ENCODE results near the gene KRTAP4-9. TPM values are rescaled to one million over a fixed set of nuclear protein-coding genes. Genes with fewer than 3 reads are reported as not detected.
"Not testable (repeated sequence)": the region's sequence is repeated elsewhere in the genome, so short reads cannot be mapped to it uniquely, and the experiment has no call there.

The KRTAP4-9 gene
- total RNA-seq, 1 experiment from 2014 or later = 1.0 TPM

DNA sequence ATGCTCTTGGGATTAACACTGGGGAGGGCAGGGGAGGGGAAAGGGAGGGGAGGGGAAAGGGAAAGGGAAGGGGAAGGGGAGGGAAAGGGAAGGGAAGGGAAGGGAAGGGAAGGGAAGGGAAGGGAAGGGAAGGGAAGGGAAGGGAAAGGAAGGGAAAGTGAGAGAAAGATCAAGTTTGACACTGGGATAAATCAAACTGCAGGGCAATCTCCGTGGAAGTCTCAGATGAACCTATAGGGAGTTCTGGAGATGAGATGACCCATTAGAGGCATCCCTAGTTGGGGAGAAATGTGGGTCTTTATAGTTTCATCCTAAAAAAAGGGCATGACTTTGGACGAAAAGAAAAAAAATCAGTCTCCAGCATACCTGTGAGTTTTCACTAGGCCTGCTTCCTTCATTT, 16.6 kb downstream of the KRTAP4-9 start:
- TF ChIP-seq EZH2 (IDR thresholded peaks at IDR 0.05; ENCODE audit: borderline replicate concordance, low read depth, low read length, poor library complexity, severe bottlenecking) = no peak
- TF ChIP-seq, protein P1, sequence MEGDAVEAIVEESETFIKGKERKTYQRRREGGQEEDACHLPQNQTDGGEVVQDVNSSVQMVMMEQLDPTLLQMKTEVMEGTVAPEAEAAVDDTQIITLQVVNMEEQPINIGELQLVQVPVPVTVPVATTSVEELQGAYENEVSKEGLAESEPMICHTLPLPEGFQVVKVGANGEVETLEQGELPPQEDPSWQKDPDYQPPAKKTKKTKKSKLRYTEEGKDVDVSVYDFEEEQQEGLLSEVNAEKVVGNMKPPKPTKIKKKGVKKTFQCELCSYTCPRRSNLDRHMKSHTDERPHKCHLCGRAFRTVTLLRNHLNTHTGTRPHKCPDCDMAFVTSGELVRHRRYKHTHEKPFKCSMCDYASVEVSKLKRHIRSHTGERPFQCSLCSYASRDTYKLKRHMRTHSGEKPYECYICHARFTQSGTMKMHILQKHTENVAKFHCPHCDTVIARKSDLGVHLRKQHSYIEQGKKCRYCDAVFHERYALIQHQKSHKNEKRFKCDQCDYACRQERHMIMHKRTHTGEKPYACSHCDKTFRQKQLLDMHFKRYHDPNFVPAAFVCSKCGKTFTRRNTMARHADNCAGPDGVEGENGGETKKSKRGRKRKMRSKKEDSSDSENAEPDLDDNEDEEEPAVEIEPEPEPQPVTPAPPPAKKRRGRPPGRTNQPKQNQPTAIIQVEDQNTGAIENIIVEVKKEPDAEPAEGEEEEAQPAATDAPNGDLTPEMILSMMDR (conservative IDR thresholded peaks at IDR 0.05; ENCODE audit: low read depth, low read length) = no peak
- Histone ChIP-seq H3K27ac (ENCODE audit: low read depth, low read length, poor library complexity, severe bottlenecking) (no peak overlapping the region), H3K9me3 (ENCODE audit: low read depth, low read length, poor library complexity, severe bottlenecking) (no peaks in the 10 kb centered on the region), H3K4me1 (ENCODE audit: insufficient read depth, low read length, poor library complexity, severe bottlenecking) (no peaks in the 10 kb centered on the region), H3K36me3 (ENCODE audit: insufficient read depth, low read length, poor library complexity, severe bottlenecking) (no peaks in the 10 kb centered on the region), H3K27me3 (replicated peaks; ENCODE audit: insufficient read depth, low read depth, low read length, poor library complexity) (no peaks in the 10 kb centered on the region), H3K4me3 (ENCODE audit: low read depth, low read length, poor library complexity, severe bottlenecking) (no peak overlapping the region)
- POLR2A ChIA-PET (ENCODE audit: low non-redundant PET) = no interaction called here
- intact Hi-C loops (cut with micrococcal nuclease; ENCODE audit: unreplicated experiment) = no loop called here
- no peak for DNase-seq (ENCODE audit: low spot score)
- BruUV-seq (replicated peaks) = no TSS peak
- CTCF ChIA-PET = no interaction called here

DNA sequence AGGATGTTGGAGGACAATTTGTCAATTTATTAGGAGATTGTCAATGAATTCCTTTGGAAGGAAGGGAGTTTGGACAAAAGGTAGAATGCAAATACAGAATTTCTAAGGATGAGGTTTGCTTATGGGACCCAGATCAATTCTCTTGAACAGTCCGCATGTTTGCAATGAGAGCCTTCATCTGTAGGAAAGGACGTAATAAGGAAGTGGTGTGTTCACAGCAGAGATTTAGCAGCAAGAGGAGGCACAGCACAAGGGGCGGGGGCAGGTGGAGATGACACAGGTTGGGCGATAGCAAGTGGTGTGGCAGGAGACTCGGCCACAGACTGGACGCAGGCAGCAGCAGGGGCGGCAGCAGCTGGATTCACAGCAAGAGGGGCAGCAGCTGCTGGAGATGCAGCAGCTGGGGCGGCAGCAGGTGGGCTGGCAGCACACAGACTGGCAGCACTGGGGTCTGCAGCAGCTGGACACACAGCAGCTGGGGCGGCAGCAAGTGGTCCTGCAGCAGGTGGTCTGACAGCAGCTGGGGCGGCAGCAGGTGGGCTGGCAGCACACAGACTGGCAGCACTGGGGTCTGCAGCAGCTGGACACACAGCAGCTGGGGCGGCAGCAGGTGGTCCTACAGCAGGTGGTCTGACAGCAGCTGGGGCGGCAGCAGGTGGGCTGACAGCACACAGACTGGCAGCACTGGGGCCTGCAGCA, 18.3 kb downstream of the KRTAP4-9 start:
- H3K4me3 ChIP-seq (ENCODE audit: low read depth, low read length, poor library complexity, severe bottlenecking); H3K36me3 ChIP-seq (ENCODE audit: insufficient read depth, low read length, poor library complexity, severe bottlenecking); H3K9me3 ChIP-seq (ENCODE audit: low read depth, low read length, poor library complexity, severe bottlenecking); BruUV-seq (replicated peaks); intact Hi-C loops (cut with micrococcal nuclease; ENCODE audit: unreplicated experiment); H3K27ac ChIP-seq (ENCODE audit: low read depth, low read length, poor library complexity, severe bottlenecking); H3K4me1 ChIP-seq (ENCODE audit: insufficient read depth, low read length, poor library complexity, severe bottlenecking); POLR2A ChIA-PET (ENCODE audit: low non-redundant PET); H3K27me3 ChIP-seq (replicated peaks; ENCODE audit: insufficient read depth, low read depth, low read length, poor library complexity); CTCF ChIA-PET; DNase-seq (ENCODE audit: low spot score): not testable (repeated sequence)

DNA sequence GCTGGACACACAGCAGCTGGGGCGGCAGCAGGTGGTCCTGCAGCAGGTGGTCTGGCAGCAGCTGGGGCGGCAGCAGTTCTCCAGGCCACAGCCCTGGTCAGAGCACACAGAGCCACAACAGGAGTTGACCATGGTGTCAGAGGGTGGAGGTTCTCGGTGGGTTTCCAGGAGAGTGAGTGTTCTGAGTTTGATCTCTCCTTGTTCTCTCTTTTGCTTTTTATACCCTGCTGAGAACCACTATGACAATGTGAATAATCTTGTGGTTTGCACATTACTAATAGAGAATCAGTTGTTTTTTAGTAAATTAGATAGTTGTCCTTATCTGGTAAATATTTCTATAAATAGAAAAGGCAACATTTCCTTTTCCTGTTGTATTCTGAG, 18.8 kb downstream of the KRTAP4-9 start, which contains the start of gene KRTAP4-12:
Gene KRTAP4-12 (minus strand): TSS at position 192 of the 381 bp plus-strand sequence. CDS start 60 bp downstream, at position 132.
- BruUV-seq (replicated peaks); CTCF ChIA-PET; H3K9me3 ChIP-seq (ENCODE audit: low read depth, low read length, poor library complexity, severe bottlenecking); DNase-seq (ENCODE audit: low spot score); intact Hi-C loops (cut with micrococcal nuclease; ENCODE audit: unreplicated experiment); H3K4me1 ChIP-seq (ENCODE audit: insufficient read depth, low read length, poor library complexity, severe bottlenecking); H3K4me3 ChIP-seq (ENCODE audit: low read depth, low read length, poor library complexity, severe bottlenecking); H3K27me3 ChIP-seq (replicated peaks; ENCODE audit: insufficient read depth, low read depth, low read length, poor library complexity); H3K27ac ChIP-seq (ENCODE audit: low read depth, low read length, poor library complexity, severe bottlenecking); H3K36me3 ChIP-seq (ENCODE audit: insufficient read depth, low read length, poor library complexity, severe bottlenecking); POLR2A ChIA-PET (ENCODE audit: low non-redundant PET): not testable (repeated sequence)

DNA sequence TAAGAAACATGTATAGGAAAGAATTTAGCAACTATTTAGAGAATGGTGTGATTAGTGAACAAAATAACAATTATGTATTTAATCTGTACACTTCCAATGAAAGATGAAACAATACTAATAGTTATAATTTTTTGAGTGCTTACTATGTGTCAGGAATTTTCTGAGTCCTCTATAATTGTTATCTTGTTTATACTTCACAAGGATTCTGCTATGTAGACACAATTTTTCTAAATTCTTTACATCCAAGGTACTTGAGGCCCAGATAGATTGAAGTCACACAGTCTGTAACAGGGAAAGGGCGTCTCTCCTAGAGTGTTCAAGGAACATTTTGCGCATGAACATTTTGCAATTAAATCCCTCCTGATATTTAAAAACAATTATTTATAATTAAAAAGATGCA, 19.9 kb downstream of the KRTAP4-9 start:
- no peak for DNase-seq (ENCODE audit: low spot score)
- Histone ChIP-seq H3K4me3 (ENCODE audit: low read depth, low read length, poor library complexity, severe bottlenecking) (no peak overlapping the region), H3K27ac (ENCODE audit: low read depth, low read length, poor library complexity, severe bottlenecking) (no peak overlapping the region), H3K27me3 (replicated peaks; ENCODE audit: insufficient read depth, low read depth, low read length, poor library complexity) (no peaks in the 10 kb centered on the region), H3K9me3 (ENCODE audit: low read depth, low read length, poor library complexity, severe bottlenecking) (no peaks in the 10 kb centered on the region), H3K36me3 (ENCODE audit: insufficient read depth, low read length, poor library complexity, severe bottlenecking) (no peaks in the 10 kb centered on the region), H3K4me1 (ENCODE audit: insufficient read depth, low read length, poor library complexity, severe bottlenecking) (no peaks in the 10 kb centered on the region)
- intact Hi-C loops (cut with micrococcal nuclease; ENCODE audit: unreplicated experiment) = no loop called here
- TF ChIP-seq EZH2 (IDR thresholded peaks at IDR 0.05; ENCODE audit: borderline replicate concordance, low read depth, low read length, poor library complexity, severe bottlenecking) = no peak
- TF ChIP-seq, protein P1 (conservative IDR thresholded peaks at IDR 0.05; ENCODE audit: low read depth, low read length) = no peak
- CTCF ChIA-PET = no interaction called here
- POLR2A ChIA-PET (ENCODE audit: low non-redundant PET) = no interaction called here
- BruUV-seq (replicated peaks) = no TSS peak

All from A673 (cell line).